Body of pancreas (tissue), 4 donors: ENCODE results near the gene TPCN2.

Source experiments
- POLR2A ChIP-seq, 3 donors: fragments of 450-650 bp; IDR thresholded peaks; one replicate each; pipeline ENCODE4 v1.6.1; 2016; ENCODE audit warnings: antibody characterized with exemption in 3 of 3, mild to moderate bottlenecking in 2 of 3
- TF ChIP-seq, protein P1 (sequence below), 7 experiments: fragments of 450-650 bp in 4 of 7; fragments of 200-600 bp in 3 of 7; sonication (generic) in 3 of 7; IDR thresholded peaks; one replicate each; pipeline ENCODE4 v1.5.1; 2016 to 2019; ENCODE audit warnings: antibody characterized with exemption in 7 of 7

DNA sequence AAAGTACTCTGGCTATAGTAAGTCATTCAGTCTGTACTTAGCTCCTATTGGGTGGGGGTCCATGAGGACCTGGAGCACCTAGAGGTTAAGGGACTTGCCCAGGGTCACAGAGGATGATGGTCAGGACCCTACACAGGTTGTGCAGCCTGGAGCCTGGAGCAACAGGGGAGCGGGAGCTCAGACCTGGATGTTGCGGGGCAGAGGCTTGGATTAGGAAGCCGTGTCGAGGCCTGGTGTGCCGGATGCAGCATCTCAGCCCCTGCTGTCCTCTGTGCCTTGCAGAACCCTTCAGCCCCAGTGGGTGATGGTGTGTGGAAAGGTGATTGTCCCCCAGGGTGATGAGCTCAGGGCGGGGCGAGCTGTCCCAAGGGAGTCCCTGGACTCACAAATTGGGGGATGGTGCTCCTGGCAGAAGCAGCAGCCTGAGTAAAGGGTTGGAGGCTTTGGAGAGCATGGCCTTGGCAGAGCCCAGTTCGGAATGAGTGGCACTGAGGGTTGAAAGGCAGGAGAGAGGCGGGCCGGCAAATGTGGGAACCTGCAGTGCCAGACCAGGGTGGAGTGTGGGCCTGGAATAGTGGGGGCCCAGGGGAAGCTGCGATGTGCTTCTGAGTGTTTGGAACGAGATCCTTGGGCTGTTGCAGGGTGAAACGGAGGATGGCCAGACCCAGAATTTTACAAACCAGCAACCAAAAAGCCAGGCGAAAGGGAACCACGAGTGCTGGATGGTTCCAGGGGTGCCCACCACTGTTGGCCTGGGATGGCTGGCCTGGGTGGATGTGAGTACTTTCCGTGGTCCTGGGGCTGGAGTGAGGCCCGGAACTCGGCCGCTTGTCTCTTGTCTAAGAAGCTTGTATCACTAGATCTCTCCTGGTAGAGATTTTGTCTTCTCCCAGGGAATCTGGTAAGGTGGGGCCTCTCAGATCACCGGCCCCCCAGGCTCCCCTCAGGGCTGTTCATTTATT lies 2.9 kb downstream of the TPCN2 start:
- TF ChIP-seq POLR2A (IDR thresholded peaks at IDR 0.05), result no peak
- TF ChIP-seq, protein P1, sequence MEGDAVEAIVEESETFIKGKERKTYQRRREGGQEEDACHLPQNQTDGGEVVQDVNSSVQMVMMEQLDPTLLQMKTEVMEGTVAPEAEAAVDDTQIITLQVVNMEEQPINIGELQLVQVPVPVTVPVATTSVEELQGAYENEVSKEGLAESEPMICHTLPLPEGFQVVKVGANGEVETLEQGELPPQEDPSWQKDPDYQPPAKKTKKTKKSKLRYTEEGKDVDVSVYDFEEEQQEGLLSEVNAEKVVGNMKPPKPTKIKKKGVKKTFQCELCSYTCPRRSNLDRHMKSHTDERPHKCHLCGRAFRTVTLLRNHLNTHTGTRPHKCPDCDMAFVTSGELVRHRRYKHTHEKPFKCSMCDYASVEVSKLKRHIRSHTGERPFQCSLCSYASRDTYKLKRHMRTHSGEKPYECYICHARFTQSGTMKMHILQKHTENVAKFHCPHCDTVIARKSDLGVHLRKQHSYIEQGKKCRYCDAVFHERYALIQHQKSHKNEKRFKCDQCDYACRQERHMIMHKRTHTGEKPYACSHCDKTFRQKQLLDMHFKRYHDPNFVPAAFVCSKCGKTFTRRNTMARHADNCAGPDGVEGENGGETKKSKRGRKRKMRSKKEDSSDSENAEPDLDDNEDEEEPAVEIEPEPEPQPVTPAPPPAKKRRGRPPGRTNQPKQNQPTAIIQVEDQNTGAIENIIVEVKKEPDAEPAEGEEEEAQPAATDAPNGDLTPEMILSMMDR (IDR thresholded peaks at IDR 0.05), result no peak
